GM19463 (cell line): ENCODE measurements around the gene TBC1D2B.
A peak's percentile ranks its signal among the peaks of the same experiment; 100 is the strongest.
"Not testable (repeated sequence)": the region's sequence is repeated elsewhere in the genome, so short reads cannot be mapped to it uniquely, and the experiment has no call there.

Source experiments
- ATAC-seq: cut with Tn5 transposase; IDR thresholded peaks from one replicate; pipeline ENCODE4 v1.9.1; 2021; ENCODE audit warnings: mild to moderate bottlenecking, moderate library complexity; ENCODE audit not compliant: unreplicated experiment

Gene TBC1D2B

DNA sequence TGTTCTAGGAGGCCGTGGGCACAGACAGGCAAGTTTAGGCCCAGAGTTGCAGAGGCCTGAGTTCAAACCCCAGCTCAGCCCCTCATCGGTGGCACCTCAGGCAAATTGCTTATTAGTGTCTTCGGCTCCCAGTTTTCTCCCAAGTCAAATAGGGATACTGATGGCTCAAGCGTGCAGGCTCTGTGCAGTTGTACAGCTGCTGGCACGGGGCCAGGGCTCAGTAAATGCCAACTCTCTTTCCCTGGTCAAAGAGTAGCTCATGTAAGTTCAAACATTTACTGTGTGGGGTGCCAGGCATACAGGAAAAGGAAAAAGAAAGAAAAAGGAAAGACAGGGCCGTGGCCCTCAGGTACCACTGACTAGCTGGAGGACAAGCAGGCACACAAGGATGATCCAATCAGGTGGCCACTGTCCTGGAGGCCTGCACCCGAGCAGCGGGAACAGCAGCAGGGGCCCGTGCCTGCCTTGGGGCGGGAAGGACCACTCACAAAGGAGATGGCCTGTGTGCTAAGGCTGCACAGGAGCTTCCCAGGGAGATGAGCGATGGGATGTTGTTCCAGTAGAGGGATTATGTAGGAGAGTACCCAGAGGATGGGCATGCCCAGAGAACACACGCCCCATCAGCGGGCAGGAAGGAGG, 70.8 kb downstream of the TBC1D2B start:
- ATAC-seq, result no peak

DNA sequence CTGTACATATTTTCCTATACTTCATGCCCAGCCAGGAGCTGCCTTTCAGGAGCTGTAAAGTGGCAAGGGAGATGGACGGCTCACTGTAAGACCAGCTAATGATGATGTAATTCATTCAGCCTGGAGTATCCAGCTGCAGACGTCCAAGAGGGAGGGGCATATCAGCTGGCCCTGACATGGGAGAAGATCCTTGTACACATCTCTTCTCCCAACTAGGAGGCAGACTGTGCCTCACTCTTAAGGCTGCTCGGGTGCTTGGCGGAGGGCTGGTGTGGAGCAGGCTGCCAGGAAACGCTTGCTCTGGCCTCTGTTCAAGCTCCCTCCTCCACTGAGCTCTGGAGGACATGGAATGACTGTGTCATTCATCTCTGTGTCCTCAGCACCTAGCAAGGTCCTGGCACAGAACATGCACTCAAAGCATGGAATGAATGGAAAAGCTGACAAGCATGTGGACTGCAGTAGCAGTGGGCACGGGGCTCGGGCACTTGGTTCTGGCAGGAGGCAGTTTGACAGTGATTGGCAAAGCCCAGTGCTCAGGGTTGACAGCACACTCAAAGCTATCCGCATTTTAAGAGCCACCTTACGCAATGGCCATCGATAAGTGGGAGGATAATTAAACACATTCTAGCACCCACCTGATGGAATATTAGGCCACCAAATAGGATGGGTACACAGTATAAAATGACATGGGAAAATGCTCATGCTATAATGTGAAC, 72.4 kb downstream of the TBC1D2B start:
- no peak for ATAC-seq

DNA sequence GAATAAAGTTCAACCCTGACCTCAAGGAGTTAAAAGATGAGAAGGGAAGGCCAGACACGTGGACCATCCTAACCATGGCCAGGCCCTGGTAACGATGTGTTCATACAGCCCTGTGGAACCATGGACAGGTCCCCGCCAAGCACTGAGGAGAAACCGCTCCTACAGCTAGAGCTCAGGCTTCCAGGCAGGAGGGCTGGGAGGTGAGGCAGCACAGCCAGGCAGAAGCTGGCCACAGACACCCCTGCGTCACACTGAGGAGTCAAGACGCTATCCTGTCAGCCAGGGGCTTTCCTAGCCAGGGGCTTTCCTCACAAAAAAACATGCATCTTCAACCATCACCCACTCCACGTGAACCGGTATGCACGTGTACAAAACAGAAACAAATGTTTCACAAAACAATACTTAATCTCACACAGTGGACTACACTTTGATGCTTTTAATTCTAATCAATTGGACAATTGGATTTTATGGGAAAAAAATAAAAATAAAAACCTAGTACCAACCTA, 73.2 kb downstream of the TBC1D2B start:
- ATAC-seq, result peak; percentile 73

DNA sequence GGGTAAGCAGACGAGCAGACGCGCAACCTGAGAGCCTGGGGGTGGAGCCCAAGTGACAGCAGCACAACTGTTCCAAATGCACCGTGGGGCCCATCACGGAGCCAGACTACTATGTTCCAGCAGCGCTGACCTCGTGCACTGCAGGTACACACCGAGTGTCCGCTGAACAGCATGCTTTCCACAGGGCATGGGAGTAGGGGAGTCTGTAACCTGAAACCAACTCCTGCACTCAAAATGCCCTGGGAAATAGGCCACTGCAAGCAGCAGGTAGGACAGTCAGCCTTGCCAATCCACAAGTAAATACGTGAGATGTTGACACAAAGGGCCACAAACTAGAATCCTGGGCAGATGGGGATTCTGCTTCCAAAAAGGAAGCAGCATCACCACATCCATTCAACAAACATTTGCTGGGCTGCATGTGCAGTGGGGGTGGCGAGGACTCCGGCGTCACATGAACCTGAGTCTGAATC, 73.9 kb downstream of the TBC1D2B start:
- no peak for ATAC-seq

DNA sequence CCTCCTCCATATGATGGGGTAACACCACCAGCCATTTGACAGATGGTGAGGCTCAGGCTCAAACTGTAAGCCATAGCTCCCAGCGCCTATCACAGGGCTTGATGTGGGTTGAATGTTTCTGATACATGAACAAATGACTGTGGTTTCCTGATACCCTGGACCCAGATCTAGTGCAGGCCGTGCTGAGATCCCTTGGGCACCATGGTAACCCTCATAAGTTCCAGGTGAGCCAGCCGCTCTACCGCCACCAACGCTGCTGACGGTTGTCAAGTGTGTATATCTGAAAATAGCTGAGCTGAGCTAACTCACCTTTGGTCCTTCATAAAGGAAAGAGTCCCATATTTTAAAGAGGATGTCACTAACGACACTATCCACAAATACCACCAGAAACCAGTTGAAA, 74.5 kb downstream of the TBC1D2B start:
- ATAC-seq, result no peak

DNA sequence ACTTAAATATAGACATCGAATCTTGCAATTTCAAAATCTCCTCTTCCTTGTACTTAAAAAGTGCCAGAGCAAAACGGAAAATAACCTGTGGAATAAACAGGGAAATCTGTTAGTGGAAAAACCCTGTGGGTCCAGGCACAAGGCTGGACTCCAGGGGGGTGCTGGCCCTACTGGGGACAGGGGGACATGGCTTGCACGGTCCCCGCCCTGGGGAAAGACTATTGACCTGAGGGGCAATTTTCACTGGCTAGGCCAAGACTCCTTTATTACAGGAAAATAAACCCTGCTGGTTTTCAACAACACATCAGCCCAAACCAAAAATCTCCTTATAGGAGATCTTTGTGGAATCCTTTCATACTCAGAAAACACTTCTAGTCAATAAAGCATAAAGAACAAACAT, 75.9 kb downstream of the TBC1D2B start:
- no peak for ATAC-seq

DNA sequence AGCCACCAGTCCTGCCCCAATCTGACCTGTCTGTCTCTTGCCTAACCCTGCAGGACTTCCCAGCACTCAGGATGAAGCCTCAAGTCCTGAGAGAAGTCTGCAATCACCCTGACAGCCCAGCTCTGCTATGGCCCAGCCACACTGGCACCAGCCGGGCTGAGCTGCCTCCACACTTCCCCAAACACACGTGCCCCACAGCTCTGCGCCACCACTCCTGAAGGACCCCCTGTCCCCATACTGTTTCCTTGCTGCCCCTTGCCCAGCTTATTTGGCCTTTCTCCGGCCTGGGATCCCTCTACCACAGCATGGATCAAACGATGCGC, 76.6 kb downstream of the TBC1D2B start:
- no peak for ATAC-seq

DNA sequence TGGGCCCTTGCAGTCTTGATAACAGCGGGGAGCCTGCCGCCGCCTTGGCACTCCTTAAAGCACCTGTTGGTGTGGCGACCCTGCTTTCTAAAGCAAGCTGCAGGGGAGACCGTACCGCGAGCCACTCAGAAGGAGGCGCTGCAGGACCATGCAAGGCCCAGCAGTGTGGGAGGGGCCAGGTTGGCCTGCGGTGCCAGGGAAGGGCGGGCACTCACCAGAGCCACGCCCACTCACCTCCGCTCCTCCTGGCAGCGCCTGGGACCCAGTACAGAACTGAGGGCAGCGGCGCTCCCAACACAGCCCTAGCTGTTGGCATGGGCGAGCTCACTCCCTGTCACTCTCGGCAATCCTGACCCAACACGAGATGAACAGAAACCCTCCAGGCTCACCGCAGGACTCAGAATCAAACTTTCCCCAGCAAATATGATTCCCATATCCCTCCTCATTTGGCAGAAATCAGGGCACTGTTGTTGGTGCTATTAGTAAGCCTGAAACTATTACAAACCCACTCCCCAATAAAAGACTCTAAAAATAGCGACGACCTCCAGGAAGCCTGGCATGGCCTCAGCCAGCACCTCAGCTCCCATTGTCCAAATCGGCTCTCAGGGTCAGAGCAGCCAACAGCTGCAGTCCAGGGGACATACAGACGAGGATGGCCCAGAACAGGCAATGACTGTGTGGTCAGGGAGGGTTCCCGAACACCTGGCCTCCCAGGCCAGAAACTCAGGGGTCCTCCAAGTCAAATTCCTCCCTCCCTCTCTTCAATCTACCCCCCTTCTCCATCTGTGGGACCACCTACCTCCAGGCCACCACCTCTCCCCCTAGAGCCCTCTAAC, 77.2 kb downstream of the TBC1D2B start:
- ATAC-seq, result no peak

DNA sequence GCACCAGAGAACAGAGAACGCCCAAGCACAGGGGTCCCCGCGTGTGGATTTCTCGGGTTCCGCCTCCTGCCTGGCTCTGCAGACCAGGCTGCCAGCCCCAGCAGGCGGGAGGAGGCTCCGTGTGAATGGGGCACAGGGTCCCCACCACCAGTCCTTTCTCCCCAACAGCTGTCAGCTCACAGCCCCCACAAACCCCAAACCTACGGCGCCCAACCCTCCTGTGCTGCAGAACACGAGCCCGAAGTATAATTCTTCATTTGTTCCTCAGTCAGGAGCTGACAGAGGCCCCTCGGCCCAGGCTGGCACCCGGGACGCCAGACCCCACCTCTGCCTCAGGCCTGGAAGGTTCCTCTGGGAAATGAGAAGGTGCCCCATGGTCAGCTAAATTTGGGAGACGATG, 78.0 kb downstream of the TBC1D2B start:
- ATAC-seq, result no peak

DNA sequence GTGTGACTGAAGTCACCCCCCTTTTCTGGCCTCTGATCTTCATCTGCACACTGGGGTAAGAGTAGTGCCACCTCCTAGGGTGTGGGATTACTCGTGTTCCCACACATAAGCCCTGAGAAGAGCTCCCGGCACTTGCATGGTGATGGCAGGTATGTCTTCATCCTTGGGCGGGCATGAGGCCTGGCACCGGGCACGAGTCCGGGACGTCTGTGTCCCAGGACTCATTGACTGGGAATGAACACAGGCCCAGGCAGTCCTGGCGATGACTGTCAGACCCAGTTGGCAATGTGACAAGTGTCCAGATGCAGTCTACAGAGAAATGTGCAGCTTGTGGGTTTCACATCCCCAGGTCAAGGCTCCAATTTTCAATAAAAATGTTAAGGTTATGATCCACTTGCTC, 78.9 kb downstream of the TBC1D2B start:
- ATAC-seq, result no peak

DNA sequence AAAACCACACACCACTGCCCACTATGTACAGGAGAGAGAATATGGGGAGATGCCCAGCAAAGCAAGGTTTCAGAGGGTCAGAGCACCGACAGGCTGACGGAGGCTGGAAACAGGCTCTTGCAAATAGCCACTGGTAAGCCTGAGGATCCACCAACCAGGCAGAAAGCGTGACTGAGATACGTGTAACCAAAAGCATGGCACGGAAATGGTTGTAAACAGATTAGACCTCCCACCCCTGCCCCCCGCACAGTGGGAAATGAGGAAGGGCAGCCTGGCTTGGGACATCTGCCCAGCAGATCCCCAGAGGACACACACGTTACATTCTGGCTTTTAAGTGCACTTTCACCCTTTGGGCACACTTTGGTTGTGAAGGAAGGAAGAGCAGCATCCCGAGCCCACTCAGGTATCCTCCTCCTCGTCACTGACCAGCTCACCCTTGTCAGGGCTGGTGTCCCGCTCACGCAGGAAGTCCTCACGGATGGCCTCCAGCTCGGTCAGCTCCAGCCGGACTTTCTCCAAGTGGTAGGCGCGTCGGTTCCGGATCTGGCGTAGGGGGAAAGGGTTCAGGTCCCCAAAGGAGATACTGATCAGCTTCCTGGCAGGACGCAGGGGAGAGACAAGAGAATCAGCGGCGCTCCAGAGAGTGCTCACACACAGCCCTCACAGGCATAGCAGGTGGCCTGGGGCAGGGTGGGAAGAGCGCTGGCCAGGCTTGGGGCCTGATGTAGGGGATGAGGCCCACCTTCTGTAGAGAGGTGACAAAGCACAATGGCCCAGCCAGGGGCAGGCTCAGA, 79.6 kb downstream of the TBC1D2B start:
- not testable (repeated sequence) for ATAC-seq

DNA sequence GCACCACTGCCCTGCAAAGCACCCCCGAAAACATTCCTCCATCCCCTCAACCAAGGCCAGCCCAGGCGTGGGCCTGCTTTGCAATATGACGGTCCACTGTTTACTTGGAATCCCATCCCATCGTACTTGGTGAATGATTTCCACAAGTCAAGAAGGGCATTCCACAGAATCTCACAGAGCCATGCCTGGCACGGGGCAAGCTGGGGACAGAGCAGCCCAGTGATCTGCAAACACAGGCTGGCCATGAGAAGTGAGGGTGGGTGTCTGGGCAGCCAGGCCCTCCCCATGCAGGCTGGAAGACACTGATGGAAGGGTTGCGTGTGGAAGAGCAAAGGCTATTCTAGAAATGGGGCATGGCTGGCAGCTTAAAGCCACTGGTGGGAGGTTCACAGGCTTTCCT, 80.3 kb downstream of the TBC1D2B start:
- not testable (repeated sequence) for ATAC-seq

DNA sequence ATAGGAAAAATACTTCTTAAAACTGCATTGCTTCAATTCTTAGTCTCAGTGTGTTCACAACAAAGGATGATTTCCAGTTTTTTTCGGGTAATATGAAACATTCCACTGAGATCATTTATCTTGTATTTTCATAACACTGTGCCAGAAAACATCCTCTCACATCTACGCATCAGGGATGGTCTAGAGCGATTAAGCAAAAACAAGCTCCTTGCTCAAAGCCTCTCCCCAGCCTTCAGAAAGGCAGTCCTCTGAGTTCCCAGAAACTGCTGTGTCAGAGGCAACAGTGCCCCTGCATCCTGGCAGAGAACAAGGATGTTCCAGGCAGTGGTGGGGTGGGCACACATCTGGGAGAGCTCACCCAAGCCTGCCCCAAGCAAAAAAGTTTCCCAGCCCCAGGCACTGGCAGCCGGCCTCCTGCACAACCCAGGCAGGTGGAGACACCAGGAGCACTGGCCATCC, 80.8 kb downstream of the TBC1D2B start:
- ATAC-seq, result not testable (repeated sequence)

DNA sequence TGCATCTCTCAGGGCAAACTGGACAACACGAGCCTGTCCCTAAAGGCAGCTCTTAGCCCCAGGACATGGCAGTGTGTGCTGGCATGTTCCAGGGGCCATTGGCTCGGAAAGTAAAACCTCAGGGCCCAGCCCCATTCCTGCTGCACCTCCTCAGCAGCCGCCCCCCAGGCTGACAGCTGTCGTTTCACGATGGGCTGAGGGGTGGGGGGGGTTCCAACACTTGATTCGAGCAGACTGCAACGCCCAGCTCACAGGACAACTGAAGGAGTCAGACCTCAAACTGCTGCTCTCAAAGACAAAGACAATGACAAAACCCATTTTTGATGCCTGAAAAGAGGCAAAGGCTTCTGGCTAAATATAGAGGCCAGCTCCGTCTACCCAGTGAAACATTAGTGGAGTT, 81.3 kb downstream of the TBC1D2B start:
- not testable (repeated sequence) for ATAC-seq

DNA sequence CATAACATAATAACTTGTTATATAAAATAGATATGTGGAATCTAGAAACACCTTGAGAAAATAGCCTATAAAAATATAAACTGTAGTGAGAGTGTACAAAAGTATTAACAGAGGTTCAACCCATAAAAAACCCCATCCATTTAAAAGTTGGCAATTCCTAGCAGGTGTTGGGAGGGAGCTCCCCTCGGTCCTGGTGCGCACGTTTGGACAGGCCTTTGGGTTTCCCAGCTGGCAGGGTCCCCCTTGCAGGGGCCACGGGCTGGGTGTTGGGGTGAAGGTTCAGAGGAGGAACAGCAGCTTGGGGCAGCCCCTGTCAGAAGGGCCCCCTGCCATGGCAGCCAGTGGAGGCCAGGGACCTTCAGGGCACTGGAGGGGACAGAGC, 82.0 kb downstream of the TBC1D2B start:
- ATAC-seq, result not testable (repeated sequence)

DNA sequence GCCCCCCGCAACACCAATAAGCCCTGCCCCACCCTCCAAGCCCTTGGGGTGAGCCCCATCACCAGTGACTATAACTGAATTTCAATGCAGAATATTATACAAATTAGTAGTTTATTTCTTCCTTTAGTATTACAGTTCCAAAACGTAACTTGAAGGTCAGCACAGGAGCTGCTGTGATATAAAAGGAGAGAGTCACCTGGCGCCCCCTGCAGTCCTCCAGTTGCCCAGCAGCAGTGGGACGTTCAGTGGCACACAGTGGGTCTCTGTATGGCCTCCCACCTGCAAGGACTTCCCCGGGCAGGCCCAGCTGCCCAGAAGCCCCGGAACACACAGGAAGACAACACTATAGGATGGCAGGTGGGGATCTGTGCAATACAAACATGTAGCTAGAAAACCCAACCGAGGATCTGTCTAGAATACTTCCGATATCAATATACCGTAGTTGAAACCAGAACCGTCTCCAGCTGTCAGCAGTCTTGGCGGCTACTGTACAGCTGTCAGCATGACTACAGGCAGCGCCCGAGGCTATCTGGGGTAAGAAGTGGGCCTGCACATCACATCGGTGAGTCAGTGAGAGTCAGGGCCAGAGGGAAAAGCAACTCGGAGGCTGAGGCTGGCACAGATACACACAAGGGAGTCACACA, 82.5 kb downstream of the TBC1D2B start:
- ATAC-seq, result not testable (repeated sequence)

DNA sequence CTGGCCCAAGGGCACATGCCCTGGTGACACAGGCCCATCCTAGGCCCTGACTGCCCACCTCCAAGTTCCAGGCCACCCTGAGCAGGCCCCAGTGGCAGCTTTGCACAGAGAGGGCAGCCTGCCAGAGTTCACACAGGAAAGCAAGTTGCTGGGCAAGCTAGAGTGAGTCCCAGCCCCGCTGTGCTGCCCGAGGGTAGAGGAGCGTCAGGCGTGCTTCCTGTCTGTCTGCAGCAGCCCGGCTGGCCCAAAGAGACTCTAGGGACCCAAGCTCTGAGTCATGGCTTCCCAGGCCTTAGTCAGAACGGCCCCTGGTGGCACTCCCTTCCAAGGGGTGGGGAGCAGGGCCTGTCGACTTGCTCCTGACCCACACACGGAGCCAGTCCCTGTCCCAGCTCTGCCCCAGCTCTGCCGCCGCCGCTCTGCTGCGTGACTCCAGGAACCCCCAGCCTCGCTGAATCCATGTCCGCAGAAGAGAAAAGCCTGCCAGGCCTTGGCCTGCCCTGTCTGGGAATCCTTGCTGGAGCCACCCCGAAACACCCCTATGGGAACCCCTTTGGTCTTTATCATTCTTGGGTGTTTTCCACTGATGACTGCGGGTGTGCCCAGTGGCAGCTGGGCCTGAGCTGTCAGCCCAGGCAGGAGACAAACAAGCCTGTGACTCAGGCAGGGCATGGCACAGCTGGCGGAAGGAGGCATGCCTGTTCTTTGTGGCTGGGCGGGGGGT, 83.4 kb downstream of the TBC1D2B start:
- peak; percentile 83 for ATAC-seq

DNA sequence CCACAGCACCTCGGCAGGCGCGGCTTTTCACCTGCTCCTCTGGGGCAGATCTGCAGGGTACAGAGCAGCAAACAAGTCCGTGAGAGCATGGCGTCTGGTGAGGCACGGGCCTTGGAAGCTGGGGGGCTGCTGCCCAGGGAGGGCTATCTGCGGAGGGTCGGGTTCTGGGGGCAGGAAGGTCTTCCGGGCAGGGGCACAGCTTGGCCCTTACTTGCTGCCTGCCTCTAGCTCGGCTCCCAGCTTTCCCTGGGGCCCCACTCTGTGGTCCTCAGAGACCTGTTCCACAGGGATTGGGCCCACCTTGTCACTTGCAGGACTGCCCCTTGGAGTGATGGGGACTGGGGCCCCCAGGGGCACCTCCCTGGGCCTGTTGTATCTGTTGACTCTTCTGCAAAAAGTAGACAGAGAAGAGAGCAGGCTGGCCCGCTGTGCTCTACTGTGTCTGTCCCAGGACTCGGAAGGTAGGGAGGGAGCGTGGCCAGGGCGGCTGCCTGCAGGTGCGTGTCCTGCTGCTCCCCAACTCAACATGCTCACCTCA, 84.1 kb downstream of the TBC1D2B start:
- no peak for ATAC-seq
